Panc1 (cell line): Measurements from ENCODE around the gene URGCP. TPM values are rescaled to one million over a fixed set of nuclear protein-coding genes. Genes with fewer than 3 reads are reported as not detected.
A peak's percentile ranks its signal among the peaks of the same experiment; 100 is the strongest.
"Not testable (repeated sequence)": the region's sequence is repeated elsewhere in the genome, so short reads cannot be mapped to it uniquely, and the experiment has no call there.

Source experiments
- ATAC-seq: fragments of 200-7000 bp; cut with Tn5 transposase; 2 replicates; pipeline ENCODE4 v1.9.1; 2020; ENCODE audit warnings: mild to moderate bottlenecking, moderate library complexity
- BruUV-seq: library from RNA; stranded (reverse); fragments of 400-500 nt; replicated peaks from 2 replicates; lab custom pipeline; 2021; lab: Mats Ljungman, UMichigan
- CTCF ChIA-PET: fragments of 300-600 bp; sonication (Branson Sonifier 250); formaldehyde crosslinking; loops from one replicate; lab custom pipeline; 2022; ENCODE audit warnings: antibody characterized with exemption; lab: Charles Lee
- POLR2A ChIA-PET: fragments of 300-600 bp; sonication (Branson Sonifier 250); formaldehyde crosslinking; loops from one replicate; lab custom pipeline; 2022; ENCODE audit warnings: antibody characterized with exemption; lab: Charles Lee
- DNase-seq: peaks from one replicate; pipeline ENCODE4 v3.0.0-alpha.2; 2010; ENCODE audit warnings: low read depth, low spot score
- H3K27ac ChIP-seq: 2 replicates; pipeline ENCODE4 v1.5.1; 2011; ENCODE audit warnings: mild to moderate bottlenecking, low read length, inconsistent platforms
- H3K27me3 ChIP-seq: fragments of 200-500 bp; sonication (Bioruptor generic); 2 replicates; pipeline ENCODE4 v1.6.0; 2014; ENCODE audit warnings: low read length, inconsistent platforms; ENCODE audit not compliant: control insufficient read depth, insufficient read depth
- H3K36me3 ChIP-seq: fragments of 200-500 bp; sonication (Bioruptor generic); 2 replicates; pipeline ENCODE4 v1.5.1; 2014; ENCODE audit warnings: inconsistent platforms, mild to moderate bottlenecking, low read length, moderate library complexity; ENCODE audit not compliant: control insufficient read depth, insufficient read depth
- H3K4me1 ChIP-seq: 2 replicates; pipeline ENCODE4 v1.5.1; 2011; ENCODE audit warnings: inconsistent platforms, mild to moderate bottlenecking, low read length, moderate library complexity; ENCODE audit not compliant: control insufficient read depth, insufficient read depth
- H3K4me3 ChIP-seq, 2 experiments: 2 replicates each; pipeline ENCODE4 v1.5.1; 2011 to 2012; ENCODE audit warnings: low read depth in 2 of 2, low read length in 2 of 2, mild to moderate bottlenecking in 2 of 2, inconsistent platforms in 1 of 2, moderate library complexity in 1 of 2
- H3K9me3 ChIP-seq: fragments of 200-500 bp; sonication (Bioruptor generic); 2 replicates; pipeline ENCODE4 v1.5.1; 2014; ENCODE audit warnings: low read depth, mild to moderate bottlenecking, inconsistent platforms, low read length, moderate library complexity; ENCODE audit not compliant: control insufficient read depth, insufficient read depth
- CTCF ChIP-seq: fragments of 450-650 bp; IDR thresholded peaks from 2 replicates; pipeline ENCODE4 v1.5.1; 2017; ENCODE audit warnings: mild to moderate bottlenecking
- POLR2AphosphoS5 ChIP-seq: IDR thresholded peaks from 2 replicates; pipeline ENCODE4 v1.6.1; 2012; ENCODE audit warnings: mild to moderate bottlenecking, low read depth, low read length, moderate library complexity
- REST ChIP-seq, 2 experiments: IDR thresholded peaks; 2 replicates each; pipeline ENCODE4 v1.6.1; 2011 to 2012; ENCODE audit warnings: low read depth in 2 of 2, control low read depth in 1 of 2, low read length in 1 of 2, mild to moderate bottlenecking in 1 of 2, moderate library complexity in 1 of 2; ENCODE audit not compliant: insufficient read depth in 1 of 2
- SIN3A ChIP-seq: IDR thresholded peaks from 2 replicates; pipeline ENCODE4 v1.6.1; 2012; ENCODE audit warnings: low read depth, mild to moderate bottlenecking, low read length, moderate library complexity, borderline replicate concordance; ENCODE audit not compliant: insufficient read depth
- TCF7L2 ChIP-seq: IDR thresholded peaks from 2 replicates; pipeline ENCODE4 v1.6.1; 2011; ENCODE audit warnings: mild to moderate bottlenecking, low read depth, low read length, inconsistent platforms
- in situ Hi-C: cut with HindIII; loops from 2 replicates; pipeline ENCODE4 v1.10.0; 2016; ENCODE audit warnings: low sequenced_read_pairs, low pct_unique_long_range_greater_than_20kb
- intact Hi-C: fragments of 100-400 bp; cut with micrococcal nuclease; formaldehyde crosslinking; loops from one replicate; pipeline ENCODE4 v1.10.0; 2022; ENCODE audit not compliant: unreplicated experiment
- total RNA-seq: library from RNA; stranded (reverse); gene quantifications from one replicate; pipeline ENCODE4 v1.2.1, GENCODE V29; 2021; ENCODE audit not compliant: unreplicated experiment

URGCP gene
- total RNA-seq, 1 experiment from 2014 or later = 34.3 TPM

GRCh38 chr7:43834463-43835251 is 71.7 kb downstream of the URGCP start:
- no peak for ATAC-seq
- intact Hi-C loops (loop anchor here (5.0 kb wide), 1 partner anchor 107 kb away; the partner anchor contains the start of gene COA1), in situ Hi-C loops (no loop called here)
- BruUV-seq = no TSS peak
- Histone ChIP-seq H3K4me3 (peak overlapping the region; percentile 7 to 34; a peak in 3 of 4 replicates), H3K9me3 (no peaks in the 10 kb centered on the region), H3K27ac (peak overlapping the region; percentile 71), H3K36me3 (no peaks in the 10 kb centered on the region), H3K27me3 (no peaks in the 10 kb centered on the region), H3K4me1 (no peaks in the 10 kb centered on the region)
- no peak for DNase-seq
- TF ChIP-seq SIN3A = no peak
- TF ChIP-seq REST (IDR thresholded peaks at IDR 0.05; ENCODE audit: insufficient read depth in 1 of 2, low read depth in 2 of 2, low read length in 1 of 2) = no peak
- TF ChIP-seq TCF7L2 = no peak
- no peak for TF ChIP-seq CTCF
- no peak for TF ChIP-seq POLR2AphosphoS5
- CTCF ChIA-PET = interaction anchor here (0.9 to 1.1 kb wide), 2 partner anchors 122 to 134 kb away, joined by 3 to 7 read pairs; no protein-coding TSS in a partner anchor
- POLR2A ChIA-PET = no interaction called here

- H3K27ac ChIP-seq, H3K27me3 ChIP-seq, BruUV-seq, intact Hi-C loops, H3K4me3 ChIP-seq, H3K36me3 ChIP-seq, H3K9me3 ChIP-seq, H3K4me1 ChIP-seq, ATAC-seq, DNase-seq, in situ Hi-C loops: not testable (repeated sequence)
- POLR2A ChIA-PET = interaction anchor here (0.6 kb wide), 1 partner anchor 314 kb away, joined by 4 read pairs; no protein-coding TSS in a partner anchor
- CTCF ChIA-PET = interaction anchor here (0.7 kb wide), 2 partner anchors 9 to 73 kb away, joined by 3 to 7 read pairs; no protein-coding TSS in a partner anchor
Observed at GRCh38 chr7:43830917-43831316, 75.5 kb downstream of the URGCP start.

Other genes starting within 250 kb of the URGCP start
- 65.5 TPM for gene COA1, start 177.1 kb downstream of the URGCP start, total RNA-seq
- 85.5 TPM for gene BLVRA, start 147.9 kb downstream of the URGCP start, total RNA-seq
- 224 TPM for gene MRPS24, start 37.1 kb downstream of the URGCP start, total RNA-seq
- gene UBE2D4, start 19.8 kb upstream of the URGCP start, total RNA-seq = 35.9 TPM
- not detected for gene SPDYE1, start 91.3 kb upstream of the URGCP start, total RNA-seq
- gene DBNL, start 138.1 kb upstream of the URGCP start, total RNA-seq = 111 TPM
- 1.3 TPM for gene PGAM2, start 159.0 kb upstream of the URGCP start, total RNA-seq
- 36.9 TPM for gene POLM, start 175.9 kb upstream of the URGCP start, total RNA-seq
- gene AEBP1, start 197.7 kb upstream of the URGCP start, total RNA-seq = 0.62 TPM
- gene POLD2, start 217.0 kb upstream of the URGCP start, total RNA-seq = 195 TPM
- not detected for gene MYL7, start 234.7 kb upstream of the URGCP start, total RNA-seq